ENCODE measurements around the gene DNLZ. TPM values are rescaled to one million over a fixed set of nuclear protein-coding genes. Genes with fewer than 3 reads are reported as not detected.

DNLZ gene
- total RNA-seq, 1 donor from 2014 or later, result 17.4 TPM

- FAIRE-seq, result no peak
- no peak for DNase-seq (ENCODE audit: low read depth)
- TF ChIP-seq CTCF (IDR thresholded peaks at IDR 0.05; ENCODE audit: insufficient read depth, low read length, severe bottlenecking), result no peak
These were observed 30.5 kb downstream of the DNLZ start for GRCh38 chr9:136333045-136333444.

GRCh38 chr9:136332482-136332983 is 31.0 kb downstream of the DNLZ start:
- Histone ChIP-seq H3K27me3 (ENCODE audit: control insufficient read depth, insufficient read depth, low read length) (no peaks in the 10 kb centered on the region), H3K36me3 (ENCODE audit: control insufficient read depth, insufficient read depth, low read length) (no peaks in the 10 kb centered on the region), H3K4me3 (ENCODE audit: low read depth, low read length) (no peak overlapping the region)
- TF ChIP-seq CTCF (IDR thresholded peaks at IDR 0.05; ENCODE audit: insufficient read depth, low read length, severe bottlenecking), result no peak
- FAIRE-seq (no peak), DNase-seq (ENCODE audit: low read depth) (no peak)

More at GRCh38 chr9:136333045-136333444, 30.5 kb downstream of the DNLZ start:
- Histone ChIP-seq H3K4me3 (ENCODE audit: low read depth, low read length) (no peak overlapping the region), H3K36me3 (ENCODE audit: control insufficient read depth, insufficient read depth, low read length) (no peaks in the 10 kb centered on the region), H3K27me3 (ENCODE audit: control insufficient read depth, insufficient read depth, low read length) (no peaks in the 10 kb centered on the region)

GRCh38 chr9:136331556-136332481 is 31.7 kb downstream of the DNLZ start:
- Histone ChIP-seq H3K27me3 (ENCODE audit: control insufficient read depth, insufficient read depth, low read length) (no peaks in the 10 kb centered on the region), H3K4me3 (ENCODE audit: low read depth, low read length) (no peak overlapping the region), H3K36me3 (ENCODE audit: control insufficient read depth, insufficient read depth, low read length) (no peaks in the 10 kb centered on the region)
- no peak for FAIRE-seq
- no peak for TF ChIP-seq CTCF (IDR thresholded peaks at IDR 0.05; ENCODE audit: insufficient read depth, low read length, severe bottlenecking)
- DNase-seq (ENCODE audit: low read depth), result no peak

GRCh38 chr9:136331030-136331429 is 32.5 kb downstream of the DNLZ start:
- no peak for TF ChIP-seq CTCF (IDR thresholded peaks at IDR 0.05; ENCODE audit: insufficient read depth, low read length, severe bottlenecking)
- FAIRE-seq, result no peak

GRCh38 chr9:136330406-136330990 is 33.0 kb downstream of the DNLZ start:
- Histone ChIP-seq H3K27me3 (ENCODE audit: control insufficient read depth, insufficient read depth, low read length) (no peaks in the 10 kb centered on the region), H3K36me3 (ENCODE audit: control insufficient read depth, insufficient read depth, low read length) (no peaks in the 10 kb centered on the region), H3K4me3 (ENCODE audit: low read depth, low read length) (no peak overlapping the region)
- DNase-seq (ENCODE audit: low read depth) (no peak), FAIRE-seq (no peak)
- no peak for TF ChIP-seq CTCF (IDR thresholded peaks at IDR 0.05; ENCODE audit: insufficient read depth, low read length, severe bottlenecking)

More at GRCh38 chr9:136331030-136331429, 32.5 kb downstream of the DNLZ start:
- H3K4me3 ChIP-seq (ENCODE audit: low read depth, low read length), result no peak overlapping the region
- no peak for DNase-seq (ENCODE audit: low read depth)
- H3K36me3 ChIP-seq (ENCODE audit: control insufficient read depth, insufficient read depth, low read length), result no peaks in the 10 kb centered on the region
- no peaks in the 10 kb centered on the region for H3K27me3 ChIP-seq (ENCODE audit: control insufficient read depth, insufficient read depth, low read length)

Data from bronchial epithelial cell (primary cell).